HL-60/S4 treated with phorbol 12-myristate 13-acetate at 8.2 ng/mL for 4 days and 3 days (cell line): Measurements from ENCODE around the gene FAM222B.

Source experiments
- in situ Hi-C: fragments of 300-500 bp; cut with MboI; formaldehyde crosslinking; loops from 2 replicates; pipeline ENCODE4 v1.15.0; 2022; ENCODE audit warnings: low sequenced_read_pairs

FAM222B gene

GRCh38 chr17:28716740-28717577, 125.6 kb downstream of the FAM222B start:
- in situ Hi-C loops, result no loop called here

GRCh38 chr17:28715217-28715616, 127.4 kb downstream of the FAM222B start:
- in situ Hi-C loops, result no loop called here

- in situ Hi-C loops, result no loop called here
Measured at GRCh38 chr17:28714281-28714680, 128.3 kb downstream of the FAM222B start.

GRCh38 chr17:28712705-28713415, 129.7 kb downstream of the FAM222B start:
- in situ Hi-C loops, result no loop called here

- in situ Hi-C loops, result no loop called here
Measured at GRCh38 chr17:28712032-28712704, 130.4 kb downstream of the FAM222B start.

- in situ Hi-C loops, result no loop called here
Measured at GRCh38 chr17:28711723-28712031, 130.9 kb downstream of the FAM222B start, which contains the start of gene PROCA1. TSS of gene PROCA1 (minus strand) at chr17:28711888. CDS start at chr17:28711660, 228 bp downstream.

- in situ Hi-C loops, result no loop called here
Measured at GRCh38 chr17:28710861-28711722, 131.5 kb downstream of the FAM222B start.

- in situ Hi-C loops, result no loop called here
Measured at GRCh38 chr17:28707339-28707720, 135.3 kb downstream of the FAM222B start.

GRCh38 chr17:28706471-28707338, 135.9 kb downstream of the FAM222B start:
- in situ Hi-C loops, result no loop called here
